ENCODE results near the gene ZNF516. TPM values are rescaled to one million over a fixed set of nuclear protein-coding genes. Genes with fewer than 3 reads are reported as not detected.

Gene ZNF516
- total and polyA plus RNA-seq, 10 of the 15 experiments (the other 5 are each of a cell fraction or from before 2014, with no cell fraction given): 2.0 to 32.0 (median 8.3) TPM

DNA sequence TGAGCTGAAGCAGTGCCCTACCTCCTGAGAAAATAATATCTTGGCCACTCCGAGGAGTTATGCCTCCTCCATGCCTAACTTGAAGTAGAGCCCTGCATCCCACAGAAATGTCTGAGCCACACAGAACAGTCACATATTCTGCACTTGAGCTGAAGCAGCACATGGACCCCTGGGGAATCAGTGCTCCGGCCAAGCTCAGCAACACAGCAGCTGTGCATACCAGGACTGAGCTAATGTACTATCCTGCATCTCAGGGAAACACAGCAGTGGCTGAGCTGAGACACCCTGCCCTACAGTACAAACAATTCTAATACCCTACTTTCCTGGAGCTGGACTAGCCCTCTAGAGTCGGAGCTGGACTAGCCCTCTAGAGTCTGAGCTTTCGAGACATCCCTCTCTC is 166.9 kb downstream of the ZNF516 start:
- Histone ChIP-seq H3K36me3 (ENCODE audit: control insufficient read depth in 2 of 2, insufficient read depth in 2 of 2, low read length in 1 of 2) (no peaks in the 10 kb centered on the region), H3K9ac (ENCODE audit: control insufficient read depth, insufficient read depth, low read length) (no peak overlapping the region), H3K4me3 (no peak overlapping the region), H3K9me3 (replicated peaks; ENCODE audit: control insufficient read depth, insufficient read depth, low read length) (no peaks in the 10 kb centered on the region; the same call in 2 of the 3 replicates), H3K4me1 (ENCODE audit: control insufficient read depth, insufficient read depth, low read length) (no peaks in the 10 kb centered on the region), H3K27ac (ENCODE audit: control insufficient read depth, insufficient read depth) (no peak overlapping the region), H4K20me1 (ENCODE audit: control insufficient read depth, insufficient read depth) (no peaks in the 10 kb centered on the region), H3K79me2 (ENCODE audit: control insufficient read depth, insufficient read depth, low read length) (no peaks in the 10 kb centered on the region), H3K4me2 (ENCODE audit: control insufficient read depth, insufficient read depth) (no peak overlapping the region), H3K27me3 (replicated peaks in 1 of 2; ENCODE audit: control insufficient read depth in 2 of 2, insufficient read depth in 2 of 2, low read length in 1 of 2) (peaks cover 0 to 2% of the 10 kb centered on the region in 2 experiments; a peak in 1 of 4 replicates), H2AFZ (ENCODE audit: control insufficient read depth, low read depth, low read length) (no peak overlapping the region)
- ChIA-PET CTCF (no interaction called here), SMC1A (ENCODE audit: uncharacterized antibody, unreplicated experiment) (no interaction called here), RAD21 (ENCODE audit: unreplicated experiment) (no interaction called here), POLR2A (no interaction called here)
- in situ Hi-C loops (cut with MboI) (no loop called here), intact Hi-C loops (cut with micrococcal nuclease; ENCODE audit: unreplicated experiment) (no loop called here)
- no TSS peak for BruUV-seq (replicated peaks)
- ATAC-seq: no peak
- WGBS (ENCODE audit: insufficient coverage, insufficient replicate concordance, low lambda C conversion rate, missing lambda C conversion rate): 0% methylated on average over 4 of the region's 4 CpGs
- no peak for FAIRE-seq
- TF ChIP-seq POLR2AphosphoS5 (IDR thresholded peaks at IDR 0.05; ENCODE audit: low read length) (no peak), CHD1 (IDR thresholded peaks at IDR 0.05; ENCODE audit: low read depth, low read length) (no peak), YY1 (IDR thresholded peaks at IDR 0.05; ENCODE audit: low read depth, low read length) (no peak), PML (IDR thresholded peaks at IDR 0.05; ENCODE audit: low read length) (no peak), IKZF2 (IDR thresholded peaks at IDR 0.05) (no peak), CREB1 (IDR thresholded peaks at IDR 0.05; ENCODE audit: low read depth) (no peak), CHD2 (IDR thresholded peaks at IDR 0.05; ENCODE audit: borderline replicate concordance, low read depth, low read length) (no peak), JUND (IDR thresholded peaks at IDR 0.05; ENCODE audit: low read depth, low read length) (no peak), SIN3A (IDR thresholded peaks at IDR 0.05; ENCODE audit: low read depth, low read length) (no peak)
- TF ChIP-seq, protein P1, sequence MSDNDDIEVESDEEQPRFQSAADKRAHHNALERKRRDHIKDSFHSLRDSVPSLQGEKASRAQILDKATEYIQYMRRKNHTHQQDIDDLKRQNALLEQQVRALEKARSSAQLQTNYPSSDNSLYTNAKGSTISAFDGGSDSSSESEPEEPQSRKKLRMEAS (IDR thresholded peaks at IDR 0.05; ENCODE audit: low read depth, low read length): no peak
- no peak for DNase-seq (ENCODE audit: low read depth, low spot score)

DNA sequence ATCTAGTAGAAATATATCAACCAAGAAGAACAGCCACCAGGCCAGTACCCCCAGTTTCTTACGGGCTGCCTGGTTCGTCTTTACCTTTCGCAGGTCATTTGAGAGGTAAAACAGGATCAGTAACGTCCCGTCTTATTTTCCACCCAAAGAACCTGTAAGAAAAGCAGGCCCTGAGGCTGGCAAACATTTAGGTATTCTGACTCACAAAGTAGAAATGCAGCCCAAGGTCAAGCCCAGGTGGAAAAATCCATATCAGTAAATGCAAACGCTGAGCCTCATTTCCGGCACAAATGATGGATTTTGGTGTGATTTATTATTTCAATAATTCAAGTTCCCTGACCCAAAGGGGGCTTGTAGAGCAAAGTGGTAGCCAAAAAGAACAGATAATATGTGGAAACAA is 171.2 kb downstream of the ZNF516 start:
- ChIA-PET RAD21 (ENCODE audit: unreplicated experiment) (no interaction called here), CTCF (no interaction called here), SMC1A (ENCODE audit: uncharacterized antibody, unreplicated experiment) (no interaction called here), POLR2A (no interaction called here)
- WGBS (ENCODE audit: insufficient coverage, insufficient replicate concordance, low lambda C conversion rate, missing lambda C conversion rate): 79% methylated on average over 7 of the region's 7 CpGs
- Histone ChIP-seq H2AFZ (ENCODE audit: control insufficient read depth, low read depth, low read length) (no peak overlapping the region), H3K4me1 (ENCODE audit: control insufficient read depth, insufficient read depth, low read length) (no peaks in the 10 kb centered on the region), H3K4me2 (ENCODE audit: control insufficient read depth, insufficient read depth) (no peak overlapping the region), H3K9ac (ENCODE audit: control insufficient read depth, insufficient read depth, low read length) (no peak overlapping the region), H3K4me3 (no peak overlapping the region), H3K9me3 (replicated peaks; ENCODE audit: control insufficient read depth, insufficient read depth, low read length) (no peaks in the 10 kb centered on the region; the same call in 2 of the 3 replicates), H4K20me1 (ENCODE audit: control insufficient read depth, insufficient read depth) (no peaks in the 10 kb centered on the region), H3K36me3 (ENCODE audit: control insufficient read depth in 2 of 2, insufficient read depth in 2 of 2, low read length in 1 of 2) (no peaks in the 10 kb centered on the region), H3K27ac (ENCODE audit: control insufficient read depth, insufficient read depth) (no peak overlapping the region), H3K79me2 (ENCODE audit: control insufficient read depth, insufficient read depth, low read length) (no peaks in the 10 kb centered on the region), H3K27me3 (replicated peaks in 1 of 2; ENCODE audit: control insufficient read depth in 2 of 2, insufficient read depth in 2 of 2, low read length in 1 of 2) (peaks cover 0 to 2% of the 10 kb centered on the region in 2 experiments; a peak in 1 of 4 replicates)
- no TSS peak for BruUV-seq (replicated peaks)
- intact Hi-C loops (cut with micrococcal nuclease; ENCODE audit: unreplicated experiment) (no loop called here), in situ Hi-C loops (cut with MboI) (no loop called here)
- DNase-seq (ENCODE audit: low read depth, low spot score) (no peak), ATAC-seq (no peak), FAIRE-seq (no peak)
- TF ChIP-seq, protein P2, sequence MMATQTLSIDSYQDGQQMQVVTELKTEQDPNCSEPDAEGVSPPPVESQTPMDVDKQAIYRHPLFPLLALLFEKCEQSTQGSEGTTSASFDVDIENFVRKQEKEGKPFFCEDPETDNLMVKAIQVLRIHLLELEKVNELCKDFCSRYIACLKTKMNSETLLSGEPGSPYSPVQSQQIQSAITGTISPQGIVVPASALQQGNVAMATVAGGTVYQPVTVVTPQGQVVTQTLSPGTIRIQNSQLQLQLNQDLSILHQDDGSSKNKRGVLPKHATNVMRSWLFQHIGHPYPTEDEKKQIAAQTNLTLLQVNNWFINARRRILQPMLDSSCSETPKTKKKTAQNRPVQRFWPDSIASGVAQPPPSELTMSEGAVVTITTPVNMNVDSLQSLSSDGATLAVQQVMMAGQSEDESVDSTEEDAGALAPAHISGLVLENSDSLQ (IDR thresholded peaks at IDR 0.05): no peak
- TF ChIP-seq MEF2B (IDR thresholded peaks at IDR 0.05; ENCODE audit: partially characterized antibody, poor library complexity, severe bottlenecking): no peak
- no peak for TF ChIP-seq SREBF2 (IDR thresholded peaks at IDR 0.05; ENCODE audit: low read length)
- TF ChIP-seq ZZZ3 (IDR thresholded peaks at IDR 0.05; ENCODE audit: control insufficient read depth, insufficient read length, low read depth): no peak
- TF ChIP-seq ZSCAN29 (IDR thresholded peaks at IDR 0.05): no peak
- TF ChIP-seq, protein P3, sequence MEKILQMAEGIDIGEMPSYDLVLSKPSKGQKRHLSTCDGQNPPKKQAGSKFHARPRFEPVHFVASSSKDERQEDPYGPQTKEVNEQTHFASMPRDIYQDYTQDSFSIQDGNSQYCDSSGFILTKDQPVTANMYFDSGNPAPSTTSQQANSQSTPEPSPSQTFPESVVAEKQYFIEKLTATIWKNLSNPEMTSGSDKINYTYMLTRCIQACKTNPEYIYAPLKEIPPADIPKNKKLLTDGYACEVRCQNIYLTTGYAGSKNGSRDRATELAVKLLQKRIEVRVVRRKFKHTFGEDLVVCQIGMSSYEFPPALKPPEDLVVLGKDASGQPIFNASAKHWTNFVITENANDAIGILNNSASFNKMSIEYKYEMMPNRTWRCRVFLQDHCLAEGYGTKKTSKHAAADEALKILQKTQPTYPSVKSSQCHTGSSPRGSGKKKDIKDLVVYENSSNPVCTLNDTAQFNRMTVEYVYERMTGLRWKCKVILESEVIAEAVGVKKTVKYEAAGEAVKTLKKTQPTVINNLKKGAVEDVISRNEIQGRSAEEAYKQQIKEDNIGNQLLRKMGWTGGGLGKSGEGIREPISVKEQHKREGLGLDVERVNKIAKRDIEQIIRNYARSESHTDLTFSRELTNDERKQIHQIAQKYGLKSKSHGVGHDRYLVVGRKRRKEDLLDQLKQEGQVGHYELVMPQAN (conservative IDR thresholded peaks at IDR 0.05): no peak
- no peak for TF ChIP-seq EP300 (IDR thresholded peaks at IDR 0.05; ENCODE audit: borderline replicate concordance in 1 of 2, control insufficient read depth in 1 of 2, low read depth in 2 of 2, low read length in 2 of 2)

All from GM12878 (cell line).